ENCODE results near the gene ZNF800.

DNA sequence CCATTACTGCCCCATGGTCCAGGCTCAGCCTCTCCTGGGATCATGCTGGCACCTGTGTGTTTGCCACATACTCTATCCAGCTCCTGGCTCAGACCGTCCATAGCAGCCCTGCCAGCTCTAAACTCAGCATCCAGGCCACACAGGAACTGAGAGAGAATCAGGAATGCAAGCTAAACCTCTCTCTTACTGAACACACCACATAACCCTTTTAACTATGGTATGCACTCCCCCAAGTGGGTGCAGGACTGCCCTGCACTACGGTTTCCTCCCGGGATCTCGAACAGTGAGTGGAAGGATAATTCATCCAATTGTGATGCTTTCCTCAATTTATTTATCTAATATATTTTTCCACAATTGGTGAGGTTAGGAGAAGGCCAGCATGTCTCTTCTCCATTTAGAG is 17.1 kb upstream of the ZNF800 start:
- TF ChIP-seq CTCF (IDR thresholded peaks at IDR 0.05; ENCODE audit: poor library complexity) (no peak), EZH2phosphoT487 (IDR thresholded peaks at IDR 0.05; ENCODE audit: low read depth, severe bottlenecking, unreplicated experiment) (no peak), EZH2 (IDR thresholded peaks at IDR 0.05; ENCODE audit: borderline replicate concordance) (no peak)
